Effector memory CD8-positive, alpha-beta T cell (primary cell): ENCODE data around the gene SAP30L.

Source experiments
- ATAC-seq: fragments of 150-1000 bp; cut with Tn5 transposase; replicated peaks from 2 replicates; pipeline ENCODE4 v1.10.0; 2021; ENCODE audit warnings: mild to moderate bottlenecking, moderate library complexity
- DNase-seq, 3 experiments: peaks; one replicate each; pipeline ENCODE4 v3.0.0; 2021
- H3K27ac Mint-ChIP-seq, 2 donors: one replicate each; pipeline ENCODE4 v1.8.0; 2022; ENCODE audit warnings: mild to moderate bottlenecking in 2 of 2, mixed read lengths in 2 of 2, moderate library complexity in 2 of 2
- H3K27me3 Mint-ChIP-seq, 2 donors: one replicate each; pipeline ENCODE4 v1.8.0; 2022; ENCODE audit warnings: mixed read lengths in 2 of 2
- H3K36me3 Mint-ChIP-seq: one replicate; pipeline ENCODE4 v1.8.0; 2022; ENCODE audit warnings: mild to moderate bottlenecking, moderate library complexity, mixed read lengths; ENCODE audit not compliant: insufficient read depth
- H3K4me1 Mint-ChIP-seq, 2 donors: one replicate each; pipeline ENCODE4 v1.8.0; 2022; ENCODE audit warnings: low read depth in 2 of 2, mixed read lengths in 2 of 2
- H3K4me3 Mint-ChIP-seq, 2 donors: one replicate each; pipeline ENCODE4 v1.8.0; 2022; ENCODE audit warnings: mild to moderate bottlenecking in 2 of 2, mixed read lengths in 2 of 2, moderate library complexity in 2 of 2
- H3K9me3 Mint-ChIP-seq, 2 donors: one replicate each; pipeline ENCODE4 v1.8.0; 2022; ENCODE audit warnings: mixed read lengths in 2 of 2

SAP30L gene

DNA sequence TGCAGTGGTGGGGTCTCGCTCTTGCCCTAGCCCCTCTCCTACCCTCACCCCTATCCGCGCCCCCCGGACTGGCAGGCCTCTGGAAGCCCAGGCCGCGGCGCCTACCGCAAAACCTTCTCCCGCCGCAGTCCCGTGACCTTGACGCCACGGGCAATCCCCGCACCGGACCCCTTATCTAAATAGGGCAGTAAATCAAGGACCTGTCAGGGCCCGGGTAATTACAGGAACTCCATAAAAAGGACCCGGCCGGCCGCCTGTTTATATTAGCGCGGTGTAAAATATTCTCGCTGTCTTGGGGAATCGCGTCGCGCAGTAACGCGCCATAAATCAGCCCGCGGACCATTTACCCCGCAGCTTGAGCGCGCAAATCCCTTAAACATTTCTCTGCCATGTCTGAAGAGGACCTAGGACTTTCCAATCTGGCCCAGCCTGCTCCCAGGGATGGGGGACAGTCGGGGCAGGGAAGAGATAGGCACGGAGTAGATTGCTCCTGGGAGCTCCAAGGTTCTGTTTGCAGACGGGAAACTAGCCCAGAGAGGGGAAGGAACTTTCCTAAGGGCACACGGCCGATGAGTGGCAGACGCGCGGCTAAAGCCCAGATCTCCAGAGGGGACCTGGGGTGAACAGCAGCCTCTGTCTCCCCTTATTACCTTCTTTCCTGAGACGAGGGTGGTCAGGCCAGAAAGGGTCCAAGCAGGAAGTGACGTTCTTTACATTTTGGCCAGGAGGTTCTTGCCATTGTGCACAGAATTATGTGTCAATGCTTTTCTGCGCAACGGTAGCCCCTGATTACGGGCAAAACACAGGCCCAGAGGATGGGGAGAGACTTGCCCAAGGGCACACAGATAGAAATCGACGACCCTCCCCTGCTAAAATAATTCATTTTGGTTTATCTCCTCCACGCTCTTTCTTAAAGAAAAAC lies 37.0 kb downstream of the SAP30L start:
- ATAC-seq (no peak), DNase-seq (no peak)
- Mint-ChIP-seq H3K36me3 (no peaks in the 10 kb centered on the region), H3K9me3 (no peaks in the 10 kb centered on the region), H3K4me3 (no peak overlapping the region), H3K27me3 (peaks cover 84 to 94% of the 10 kb centered on the region in 2 donors), H3K27ac (no peak overlapping the region), H3K4me1 (peaks cover 8 to 12% of the 10 kb centered on the region in 2 donors)

DNA sequence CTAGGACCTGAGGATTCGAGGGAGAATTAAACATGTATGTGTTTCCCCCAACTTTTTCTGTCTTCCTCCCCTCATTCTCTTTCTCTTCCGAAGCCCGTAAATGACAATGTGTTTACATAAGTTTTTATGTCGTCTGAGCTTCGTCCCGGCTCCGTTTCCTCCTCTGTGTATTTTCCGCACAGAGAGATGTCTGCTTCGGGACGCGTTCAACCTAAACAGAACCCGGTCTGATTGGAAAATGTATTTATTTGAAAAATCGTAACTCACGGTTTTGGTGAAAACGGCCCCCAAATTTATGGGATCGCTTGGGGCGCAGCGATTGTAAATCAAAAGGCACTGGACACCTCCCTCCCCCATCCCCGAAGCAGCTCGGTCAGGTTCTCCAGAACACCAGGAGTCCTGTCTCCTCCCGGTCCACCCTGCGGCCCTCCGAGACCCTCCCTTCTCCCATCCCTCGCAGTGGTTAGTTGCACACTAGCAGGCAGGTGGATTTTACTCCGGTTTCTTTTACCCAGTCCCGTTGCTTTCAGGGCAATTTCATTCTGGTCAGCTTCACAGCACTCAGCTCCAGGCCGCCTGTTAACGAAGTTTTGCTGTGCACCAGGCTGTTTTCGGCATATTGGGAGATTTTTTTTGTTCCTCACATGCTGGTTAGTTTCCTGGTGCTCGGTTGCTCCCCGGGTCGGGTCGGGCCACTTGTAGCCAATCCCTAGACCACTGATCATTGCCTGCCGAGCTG lies 38.0 kb downstream of the SAP30L start:
- no peak for ATAC-seq
- no peak for DNase-seq
- H3K4me3 Mint-ChIP-seq: peak overlapping the region in 1 of 2 donors; percentile 17
- no peaks in the 10 kb centered on the region for H3K36me3 Mint-ChIP-seq
- H3K9me3 Mint-ChIP-seq: no peaks in the 10 kb centered on the region
- peaks cover 8 to 12% of the 10 kb centered on the region in 2 donors for H3K4me1 Mint-ChIP-seq
- no peak overlapping the region for H3K27ac Mint-ChIP-seq
- peaks cover 90 to 95% of the 10 kb centered on the region in 2 donors for H3K27me3 Mint-ChIP-seq

DNA sequence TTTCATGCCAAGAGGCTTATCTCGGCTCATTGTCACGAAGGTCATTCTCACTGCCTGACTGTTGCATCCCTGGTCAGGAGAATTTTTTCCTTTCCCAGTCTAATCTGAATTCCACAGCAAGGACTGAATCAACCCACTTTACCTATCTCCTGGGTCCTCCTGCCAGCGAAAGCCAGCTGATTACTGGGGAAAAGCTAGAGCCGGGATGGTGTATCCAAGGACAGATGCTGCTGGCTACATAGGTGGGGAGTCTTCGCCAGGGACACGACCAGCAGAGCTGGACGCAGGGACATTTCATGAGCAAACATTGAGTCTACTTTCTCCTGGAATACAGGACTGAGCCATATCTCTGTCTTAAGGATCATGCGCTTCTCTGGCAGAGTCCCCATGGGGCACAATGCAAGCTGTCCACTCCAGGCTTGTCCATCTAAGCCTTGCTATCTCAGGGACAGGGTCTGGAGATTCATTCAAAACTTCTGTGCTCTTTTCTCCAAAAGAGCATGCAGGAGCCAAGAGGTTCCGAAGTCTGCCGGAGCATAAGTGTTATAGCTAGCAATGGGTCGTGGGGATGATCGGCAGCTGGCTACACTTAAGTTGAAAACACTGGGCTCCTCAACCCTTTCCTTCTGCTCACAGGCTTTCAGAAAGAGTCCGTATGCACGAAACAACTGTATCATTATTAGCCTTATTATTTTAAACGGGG lies 38.7 kb downstream of the SAP30L start:
- H3K9me3 Mint-ChIP-seq: no peaks in the 10 kb centered on the region
- H3K27ac Mint-ChIP-seq: no peak overlapping the region
- peaks cover 90 to 96% of the 10 kb centered on the region in 2 donors for H3K27me3 Mint-ChIP-seq
- H3K4me3 Mint-ChIP-seq: no peak overlapping the region
- DNase-seq (no peak), ATAC-seq (no peak)
- peaks cover 5 to 6% of the 10 kb centered on the region in 2 donors for H3K4me1 Mint-ChIP-seq
- no peaks in the 10 kb centered on the region for H3K36me3 Mint-ChIP-seq

DNA sequence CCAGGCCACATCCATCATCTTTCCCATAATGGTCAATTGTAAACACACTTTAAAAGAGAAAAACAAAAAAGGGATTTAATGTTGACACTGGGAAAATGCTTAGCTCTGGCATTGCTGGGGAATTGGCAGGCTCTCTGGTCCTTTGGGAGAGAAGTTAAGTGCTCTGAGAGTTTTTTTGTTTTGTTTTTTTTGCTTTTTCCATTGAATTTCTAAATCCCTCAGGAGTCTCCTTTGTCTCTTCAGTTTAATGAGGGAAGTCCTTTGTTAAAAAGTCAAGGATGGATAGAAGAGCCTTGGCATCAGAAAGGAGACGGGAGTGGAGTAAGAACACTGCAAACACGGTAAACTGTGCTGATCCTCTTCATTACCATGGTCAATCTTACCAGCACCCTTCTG lies 39.3 kb downstream of the SAP30L start:
- Mint-ChIP-seq H3K4me3 (no peak overlapping the region), H3K36me3 (no peaks in the 10 kb centered on the region), H3K4me1 (peaks cover 3 to 4% of the 10 kb centered on the region in 2 donors), H3K27ac (no peak overlapping the region), H3K27me3 (peaks cover 90 to 96% of the 10 kb centered on the region in 2 donors), H3K9me3 (no peaks in the 10 kb centered on the region)
- ATAC-seq (no peak), DNase-seq (no peak)

DNA sequence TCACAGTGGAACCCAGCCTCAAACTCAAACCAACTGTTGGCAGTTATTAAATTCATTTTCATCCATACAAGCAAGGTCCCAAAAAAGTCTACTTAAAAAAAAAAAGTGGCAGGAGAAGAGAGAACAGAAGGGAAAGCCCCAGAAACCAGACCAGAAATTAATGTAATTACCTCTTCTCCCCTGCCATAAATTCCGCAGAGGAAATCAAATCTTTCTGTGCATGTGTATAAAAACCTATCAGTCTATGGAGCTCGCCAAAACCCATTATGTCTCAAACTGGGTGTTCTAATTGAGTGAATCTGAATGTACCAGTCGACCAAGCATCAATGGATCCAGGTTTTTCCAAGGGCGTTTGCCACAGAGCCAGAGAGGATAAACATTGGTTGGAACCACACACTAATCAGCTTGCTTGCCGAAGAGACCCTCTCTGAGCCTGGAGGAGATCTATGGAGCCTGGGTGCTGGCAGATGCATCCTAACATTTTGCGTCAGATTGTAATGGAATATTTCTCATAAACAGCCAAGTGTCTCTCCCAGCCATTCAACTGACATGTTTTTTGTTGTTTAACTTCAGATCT lies 40.1 kb downstream of the SAP30L start:
- no peaks in the 10 kb centered on the region for H3K36me3 Mint-ChIP-seq
- ATAC-seq (no peak), DNase-seq (no peak)
- H3K4me1 Mint-ChIP-seq: peaks cover 3 to 4% of the 10 kb centered on the region in 2 donors
- no peak overlapping the region for H3K4me3 Mint-ChIP-seq
- peaks cover 87 to 96% of the 10 kb centered on the region in 2 donors for H3K27me3 Mint-ChIP-seq
- no peak overlapping the region for H3K27ac Mint-ChIP-seq
- H3K9me3 Mint-ChIP-seq: no peaks in the 10 kb centered on the region

DNA sequence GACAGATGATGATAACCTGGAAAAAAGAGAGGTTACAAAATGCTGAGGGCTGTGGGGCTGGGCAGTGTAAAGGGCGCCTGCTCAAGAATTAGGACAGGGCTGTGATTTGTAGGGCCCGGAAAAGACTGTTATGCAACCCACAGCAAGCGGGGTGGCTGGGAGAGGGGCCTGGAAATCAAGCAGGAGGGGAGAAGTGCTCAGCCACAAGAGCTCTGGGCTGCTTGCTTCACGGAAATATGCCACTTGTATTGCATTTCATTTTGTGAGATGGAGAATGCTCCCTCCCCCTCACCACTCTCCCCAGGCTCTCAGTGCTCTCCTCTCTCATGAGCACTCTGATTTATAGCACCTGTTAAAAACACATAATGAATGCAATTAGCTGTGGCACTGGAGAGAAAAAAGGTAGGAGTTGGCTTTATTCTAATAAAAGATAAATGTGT lies 40.6 kb downstream of the SAP30L start:
- ATAC-seq: no peak
- Mint-ChIP-seq H3K27me3 (peaks cover 82 to 96% of the 10 kb centered on the region in 2 donors), H3K4me3 (no peak overlapping the region), H3K9me3 (no peaks in the 10 kb centered on the region), H3K36me3 (no peaks in the 10 kb centered on the region), H3K4me1 (peaks cover 3 to 4% of the 10 kb centered on the region in 2 donors), H3K27ac (no peak overlapping the region)
- DNase-seq: no peak

DNA sequence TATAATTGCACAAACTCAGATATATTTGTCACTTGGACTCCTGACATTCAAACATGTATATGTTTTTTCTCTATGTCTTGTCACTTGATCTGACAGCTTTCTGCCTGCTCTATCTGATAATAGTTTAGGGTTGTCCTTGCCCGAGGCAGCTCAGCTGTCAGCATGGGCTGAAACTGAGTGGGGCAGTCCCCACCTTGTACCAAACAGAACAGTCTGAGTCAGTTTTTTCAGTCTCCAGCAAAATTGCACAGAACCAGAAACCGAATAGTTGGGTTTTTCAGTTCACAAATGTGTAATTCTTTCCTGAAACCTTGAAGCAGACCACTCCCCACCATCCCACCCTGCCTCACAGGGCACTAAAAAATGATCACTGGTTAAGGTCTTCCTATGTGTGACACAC lies 41.7 kb downstream of the SAP30L start:
- peaks cover 75 to 94% of the 10 kb centered on the region in 2 donors for H3K27me3 Mint-ChIP-seq
- H3K4me1 Mint-ChIP-seq: peaks cover 3 to 4% of the 10 kb centered on the region in 2 donors
- DNase-seq: no peak
- no peaks in the 10 kb centered on the region for H3K36me3 Mint-ChIP-seq
- no peak for ATAC-seq
- H3K27ac Mint-ChIP-seq: no peak overlapping the region
- no peak overlapping the region for H3K4me3 Mint-ChIP-seq
- no peaks in the 10 kb centered on the region for H3K9me3 Mint-ChIP-seq

DNA sequence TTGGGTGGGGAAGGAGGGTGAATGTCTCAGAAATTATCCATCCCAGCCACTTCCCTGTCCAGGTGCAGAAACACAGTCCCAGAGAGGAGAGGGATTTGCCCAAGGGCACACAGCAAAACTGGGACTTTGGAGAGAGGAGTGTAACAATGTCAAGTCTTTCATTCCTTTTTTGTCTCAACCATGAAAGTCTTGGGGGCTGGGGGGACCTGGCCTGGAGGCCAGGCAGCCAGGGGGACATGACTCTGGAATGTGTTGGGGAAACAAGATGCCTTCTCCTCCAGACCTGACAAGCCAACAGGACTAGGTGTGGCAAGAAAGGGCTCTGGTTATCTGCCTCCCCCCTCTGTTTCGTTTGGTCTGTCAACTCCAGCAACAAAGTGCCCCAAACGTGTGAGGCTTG lies 46.1 kb downstream of the SAP30L start:
- DNase-seq (no peak), ATAC-seq (no peak)
- no peaks in the 10 kb centered on the region for H3K36me3 Mint-ChIP-seq
- no peaks in the 10 kb centered on the region for H3K4me1 Mint-ChIP-seq
- no peak overlapping the region for H3K4me3 Mint-ChIP-seq
- H3K27me3 Mint-ChIP-seq: peaks cover 46 to 78% of the 10 kb centered on the region in 2 donors
- H3K27ac Mint-ChIP-seq: no peak overlapping the region
- no peaks in the 10 kb centered on the region for H3K9me3 Mint-ChIP-seq

DNA sequence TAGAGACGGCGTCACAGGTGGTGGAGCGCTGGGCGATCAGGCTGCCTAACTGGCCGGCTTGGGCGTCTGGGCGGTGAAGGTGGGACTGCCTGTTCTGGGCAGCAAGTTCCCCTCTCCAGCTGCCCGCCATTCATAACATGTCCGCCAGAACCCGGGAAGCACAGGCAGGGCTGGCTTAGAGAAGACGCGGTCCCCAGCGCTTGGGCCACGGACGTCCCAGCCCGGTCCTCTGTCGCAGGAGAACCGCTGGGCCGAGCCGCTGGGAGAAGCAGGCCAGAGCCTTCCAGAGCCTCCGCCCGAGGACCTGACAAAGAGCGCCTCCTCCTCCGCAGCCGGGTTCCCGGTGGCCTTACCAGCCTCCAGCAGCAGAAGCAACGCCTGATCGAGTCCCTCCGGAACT lies 47.5 kb downstream of the SAP30L start:
- peaks cover 43 to 76% of the 10 kb centered on the region in 2 donors for H3K27me3 Mint-ChIP-seq

DNA sequence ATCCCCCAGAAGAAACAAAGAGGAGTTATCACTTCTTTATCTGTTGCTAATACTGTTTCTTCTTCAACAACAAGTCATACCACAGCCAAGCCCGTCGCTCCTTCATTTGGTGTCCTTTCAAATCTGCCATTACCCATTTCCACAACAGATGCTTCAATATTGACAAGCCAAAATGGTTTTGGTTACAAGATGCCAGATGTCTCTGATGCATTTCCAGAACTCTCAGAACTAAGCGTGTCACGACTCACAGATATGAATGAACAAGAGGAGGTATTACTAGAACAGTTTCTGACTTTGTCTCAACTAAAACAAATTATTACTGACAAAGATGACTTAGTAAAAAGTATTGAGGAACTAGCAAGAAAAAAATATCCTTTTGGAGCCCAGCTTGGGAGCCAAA lies 48.2 kb downstream of the SAP30L start:
- ATAC-seq (no peak), DNase-seq (no peak)
- H3K36me3 Mint-ChIP-seq: no peaks in the 10 kb centered on the region
- no peak overlapping the region for H3K4me3 Mint-ChIP-seq
- H3K27ac Mint-ChIP-seq: no peak overlapping the region
- H3K4me1 Mint-ChIP-seq: no peaks in the 10 kb centered on the region
- no peaks in the 10 kb centered on the region for H3K9me3 Mint-ChIP-seq
- H3K27me3 Mint-ChIP-seq: peaks cover 45 to 78% of the 10 kb centered on the region in 2 donors

More for the DNA sequence above, 47.5 kb downstream of the SAP30L start:
- Mint-ChIP-seq H3K36me3 (no peaks in the 10 kb centered on the region), H3K4me1 (no peaks in the 10 kb centered on the region), H3K9me3 (no peaks in the 10 kb centered on the region), H3K4me3 (no peak overlapping the region), H3K27ac (no peak overlapping the region)
- ATAC-seq (no peak), DNase-seq (no peak)

DNA sequence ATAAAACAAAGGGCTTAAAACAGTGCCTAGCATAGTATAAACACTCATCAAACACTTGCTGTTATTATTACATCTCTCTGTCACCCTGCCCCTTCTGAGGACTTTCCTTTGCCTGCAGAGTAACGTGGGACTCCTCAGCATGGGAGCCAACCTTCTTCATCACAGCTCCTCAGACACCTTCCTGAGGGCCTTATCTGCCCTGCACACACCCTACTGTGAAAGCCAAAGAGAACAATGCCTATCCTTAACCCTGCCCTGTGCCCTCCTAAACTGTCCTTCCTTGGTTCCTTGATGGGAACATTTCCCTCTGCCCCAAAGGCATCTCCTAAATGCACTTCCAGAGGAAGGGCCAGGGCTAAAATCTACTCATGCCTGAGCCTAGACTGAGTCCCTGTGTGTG lies 52.8 kb downstream of the SAP30L start:
- H3K9me3 Mint-ChIP-seq: no peaks in the 10 kb centered on the region
- no peak overlapping the region for H3K4me3 Mint-ChIP-seq
- ATAC-seq (no peak), DNase-seq (no peak)
- peaks cover 43 to 78% of the 10 kb centered on the region in 2 donors for H3K27me3 Mint-ChIP-seq
- no peak overlapping the region for H3K27ac Mint-ChIP-seq
- no peaks in the 10 kb centered on the region for H3K4me1 Mint-ChIP-seq
- peaks cover 3% of the 10 kb centered on the region for H3K36me3 Mint-ChIP-seq

DNA sequence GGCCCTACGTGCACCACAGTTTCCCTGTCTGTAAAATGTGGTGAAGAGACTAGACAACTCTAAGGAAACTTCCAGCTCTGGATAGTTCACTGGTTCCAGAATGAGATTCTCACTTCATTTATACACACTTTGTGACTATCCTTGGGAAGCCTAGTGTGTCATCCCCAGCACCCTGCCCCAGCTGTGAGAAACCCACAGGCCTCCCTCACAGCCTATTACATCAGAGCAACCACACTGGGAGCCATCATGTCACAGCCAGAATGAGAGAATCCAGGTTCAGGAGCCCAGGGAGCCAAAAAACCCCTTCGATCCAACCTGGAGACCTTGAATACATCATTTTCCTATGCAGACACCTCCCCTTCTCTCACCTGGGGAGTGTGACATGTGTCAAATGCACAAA lies 53.2 kb downstream of the SAP30L start:
- peaks cover 39 to 78% of the 10 kb centered on the region in 2 donors for H3K27me3 Mint-ChIP-seq
- DNase-seq: no peak
- no peak overlapping the region for H3K27ac Mint-ChIP-seq
- H3K4me3 Mint-ChIP-seq: no peak overlapping the region
- no peaks in the 10 kb centered on the region for H3K9me3 Mint-ChIP-seq
- H3K4me1 Mint-ChIP-seq: no peaks in the 10 kb centered on the region
- peaks cover 3% of the 10 kb centered on the region for H3K36me3 Mint-ChIP-seq
- ATAC-seq: no peak

DNA sequence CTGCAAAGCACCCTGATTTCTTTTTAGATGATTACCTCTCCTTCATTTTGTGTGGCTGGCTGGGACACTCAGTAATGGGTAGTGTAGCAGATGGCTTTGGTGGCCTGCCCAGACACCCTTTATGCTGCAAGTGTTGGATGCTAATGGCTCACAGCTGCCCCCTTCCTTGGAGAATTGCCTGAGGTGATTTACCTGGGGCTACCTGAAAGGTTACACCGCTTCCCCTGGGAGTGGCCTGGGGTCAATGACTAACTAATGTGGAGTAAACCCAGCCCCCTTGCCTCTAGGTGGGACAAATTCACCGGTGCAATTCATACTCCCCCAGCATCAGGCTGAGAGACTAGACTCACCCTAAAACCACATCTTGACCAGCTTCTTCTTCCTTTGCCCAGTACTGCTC lies 55.8 kb downstream of the SAP30L start:
- no peak overlapping the region for H3K27ac Mint-ChIP-seq
- H3K4me3 Mint-ChIP-seq: no peak overlapping the region
- H3K36me3 Mint-ChIP-seq: peaks cover 3% of the 10 kb centered on the region
- H3K9me3 Mint-ChIP-seq: no peaks in the 10 kb centered on the region
- H3K27me3 Mint-ChIP-seq: peaks cover 32 to 72% of the 10 kb centered on the region in 2 donors
- DNase-seq: no peak
- ATAC-seq: no peak
- no peaks in the 10 kb centered on the region for H3K4me1 Mint-ChIP-seq
